GM23338 (cell line): ENCODE results near the gene GALNT9. TPM values are rescaled to one million over a fixed set of nuclear protein-coding genes. Genes with fewer than 3 reads are reported as not detected.

Experiments used
- ATAC-seq: fragments of 200-7000 bp; cut with Tn5 transposase; 3 replicates; pipeline ENCODE4 v1.9.1; 2020
- DNase-seq: peaks from one replicate; pipeline ENCODE4 v3.0.0-alpha.2; 2015; ENCODE audit warnings: low spot score
- H2AFZ ChIP-seq: fragments of 200-600 bp; sonication (generic); 2 replicates; pipeline ENCODE4 v1.8.0; 2016; ENCODE audit warnings: antibody characterized with exemption, mild to moderate bottlenecking, moderate library complexity
- H3F3A ChIP-seq: fragments of 200-600 bp; sonication (generic); replicated peaks from 2 replicates; pipeline ENCODE4 v1.8.0; 2017; ENCODE audit warnings: antibody characterized with exemption, mixed run types, low read depth
- H3K27ac ChIP-seq: fragments of 200-600 bp; sonication (generic); 2 replicates; pipeline ENCODE4 v1.6.1; 2016; ENCODE audit warnings: low read depth
- H3K27me3 ChIP-seq: fragments of 200-600 bp; sonication (generic); 2 replicates; pipeline ENCODE4 v1.8.0; 2016; ENCODE audit warnings: mild to moderate bottlenecking, mixed run types, moderate library complexity; ENCODE audit not compliant: insufficient read depth
- H3K36me3 ChIP-seq: fragments of 200-600 bp; sonication (generic); 2 replicates; pipeline ENCODE4 v1.8.0; 2016; ENCODE audit warnings: mild to moderate bottlenecking; ENCODE audit not compliant: insufficient read depth
- H3K4me1 ChIP-seq: fragments of 200-600 bp; sonication (generic); 2 replicates; pipeline ENCODE4 v1.8.0; 2016; ENCODE audit warnings: mild to moderate bottlenecking, moderate library complexity; ENCODE audit not compliant: insufficient read depth
- H3K4me2 ChIP-seq: fragments of 200-600 bp; sonication (generic); 2 replicates; pipeline ENCODE4 v1.7.1; 2017; ENCODE audit warnings: mixed run types
- H3K4me3 ChIP-seq: fragments of 200-600 bp; sonication (generic); 2 replicates; pipeline ENCODE4 v1.6.1; 2016; ENCODE audit warnings: mixed run types
- H3K79me2 ChIP-seq: fragments of 200-600 bp; sonication (generic); replicated peaks from 2 replicates; pipeline ENCODE4 v1.8.0; 2017; ENCODE audit warnings: mild to moderate bottlenecking; ENCODE audit not compliant: insufficient read depth
- H3K9me2 ChIP-seq: fragments of 200-600 bp; sonication (generic); 2 replicates; pipeline ENCODE4 v1.8.0; 2017; ENCODE audit not compliant: insufficient read depth
- H4K20me1 ChIP-seq: fragments of 200-600 bp; sonication (generic); replicated peaks from 2 replicates; pipeline ENCODE4 v1.8.0; 2017; ENCODE audit warnings: mild to moderate bottlenecking; ENCODE audit not compliant: insufficient read depth
- H3K27ac Mint-ChIP-seq: 2 replicates; pipeline ENCODE4 v1.8.0; 2020; ENCODE audit warnings: inconsistent platforms, mild to moderate bottlenecking, moderate library complexity, mixed read lengths
- H3K27me3 Mint-ChIP-seq: 3 replicates; pipeline ENCODE4 v1.8.0; 2022; ENCODE audit warnings: low read depth, mild to moderate bottlenecking, moderate library complexity, mixed read lengths, inconsistent platforms; ENCODE audit not compliant: insufficient read depth, poor library complexity
- H3K36me3 Mint-ChIP-seq: 3 replicates; pipeline ENCODE4 v1.8.0; 2021; ENCODE audit warnings: low read depth, mild to moderate bottlenecking, inconsistent platforms, moderate library complexity, mixed read lengths
- H3K4me1 Mint-ChIP-seq: 3 replicates; pipeline ENCODE4 v1.8.0; 2020; ENCODE audit warnings: mild to moderate bottlenecking, inconsistent platforms, mixed read lengths
- H3K4me3 Mint-ChIP-seq: 3 replicates; pipeline ENCODE4 v1.8.0; 2021; ENCODE audit warnings: moderate library complexity, mild to moderate bottlenecking, inconsistent platforms, mixed read lengths
- H3K9me3 Mint-ChIP-seq: 3 replicates; pipeline ENCODE4 v1.8.0; 2020; ENCODE audit warnings: moderate library complexity, mild to moderate bottlenecking, inconsistent platforms, mixed read lengths
- EZH2 ChIP-seq: fragments of 200-600 bp; sonication (generic); IDR thresholded peaks from one replicate; pipeline ENCODE4 v1.8.0; 2017; ENCODE audit warnings: antibody characterized with exemption, mild to moderate bottlenecking, low read depth; ENCODE audit not compliant: unreplicated experiment
- ZNF114 ChIP-seq: fragments of 250-450 bp; sonication (Bioruptor Pico); IDR thresholded peaks from 2 replicates; pipeline ENCODE4 v1.5.0; 2020; ENCODE audit warnings: mild to moderate bottlenecking, moderate library complexity
- ZNF462 ChIP-seq: fragments of 250-450 bp; sonication (Bioruptor Pico); IDR thresholded peaks from 2 replicates; pipeline ENCODE4 v1.5.0; 2020; ENCODE audit warnings: mild to moderate bottlenecking, moderate library complexity
- polyA plus RNA-seq: library from polyadenylated mRNA; unstranded; fragments of >200 nt; fragmentation: Nextera tagmentation; extraction: Ambion mirVana; gene quantifications from 2 replicates; pipeline ENCODE4 v1.2.1, GENCODE V29; 2016
- total RNA-seq: library from RNA; depleted of rRNA; stranded (reverse); fragments of >200 nt; shearing (Covaris generic); gene quantifications from 2 replicates; pipeline ENCODE4 v1.2.3, GENCODE V29; 2014
- TF ChIP-seq, protein P1 (sequence below): IDR thresholded peaks from 2 replicates; pipeline ENCODE4 v1.6.1; 2016; ENCODE audit warnings: antibody characterized with exemption
- TF ChIP-seq, protein P2 (sequence below): IDR thresholded peaks from one replicate; pipeline ENCODE4 v1.6.1; 2018; ENCODE audit warnings: antibody characterized with exemption; ENCODE audit not compliant: unreplicated experiment
- TF ChIP-seq, protein P3 (sequence below), 2 experiments: fragments of 200-600 bp in 1 of 2; sonication (generic) in 1 of 2; conservative IDR thresholded peaks; 2 replicates each; pipeline versions ENCODE4 v1.5.1 to v1.6.1; 2016 to 2017; ENCODE audit warnings: antibody characterized with exemption in 2 of 2, low read depth in 2 of 2, mild to moderate bottlenecking in 2 of 2, moderate library complexity in 1 of 2

GALNT9 gene
- total and polyA plus RNA-seq, 2 experiments from 2014 or later, result 0.81 to 2.5 TPM

DNA sequence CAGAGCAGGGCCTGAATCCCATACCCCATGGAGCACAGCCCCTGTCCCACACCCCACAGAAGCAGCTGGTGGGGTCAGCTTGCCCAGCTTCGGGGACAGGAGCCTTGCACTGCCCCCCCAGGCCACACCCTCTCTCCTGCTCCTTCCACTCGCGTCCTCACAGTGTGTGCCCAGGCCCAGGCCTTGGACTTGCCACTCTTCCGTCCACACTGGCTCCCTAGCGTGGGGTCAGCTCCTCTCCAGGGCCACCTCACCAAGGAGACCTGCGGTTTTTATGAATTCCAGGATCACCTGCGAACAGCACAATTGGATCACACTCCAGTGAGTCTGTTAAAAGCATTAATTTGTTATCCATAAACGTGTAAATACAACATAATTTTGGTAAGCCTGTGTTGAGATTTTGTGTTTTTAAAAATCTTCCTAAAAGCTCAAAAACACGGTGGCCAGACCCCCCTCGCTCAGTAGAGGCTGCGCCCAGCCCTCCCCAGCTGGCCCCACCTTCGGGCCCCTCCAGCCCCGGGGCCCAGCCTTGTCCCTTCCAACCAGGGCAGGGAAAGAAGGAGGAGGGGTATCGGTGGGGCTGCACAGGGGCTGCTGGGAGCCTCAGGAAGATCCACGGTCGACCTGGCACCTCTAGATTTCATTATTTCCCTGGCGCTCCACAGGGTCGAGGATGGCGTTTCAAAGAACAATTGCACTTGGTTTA lies 12.0 kb downstream of the GALNT9 start:
- H3K27me3 ChIP-seq, result no peaks in the 10 kb centered on the region
- H4K20me1 ChIP-seq, result no peaks in the 10 kb centered on the region
- DNase-seq (no peak), ATAC-seq (no peak)
- no peaks in the 10 kb centered on the region for H3K79me2 ChIP-seq
- no peak overlapping the region for H3K27ac ChIP-seq
- no peaks in the 10 kb centered on the region for H3K9me2 ChIP-seq
- Mint-ChIP-seq H3K36me3 (no peaks in the 10 kb centered on the region), H3K4me1 (no peaks in the 10 kb centered on the region; the same call in 2 of the 3 replicates), H3K27me3 (peaks cover 11% of the 10 kb centered on the region), H3K27ac (no peak overlapping the region), H3K9me3 (no peaks in the 10 kb centered on the region; the same call in 2 of the 3 replicates), H3K4me3 (no peak overlapping the region)
- no peaks in the 10 kb centered on the region for H3K36me3 ChIP-seq
- TF ChIP-seq, protein P1, sequence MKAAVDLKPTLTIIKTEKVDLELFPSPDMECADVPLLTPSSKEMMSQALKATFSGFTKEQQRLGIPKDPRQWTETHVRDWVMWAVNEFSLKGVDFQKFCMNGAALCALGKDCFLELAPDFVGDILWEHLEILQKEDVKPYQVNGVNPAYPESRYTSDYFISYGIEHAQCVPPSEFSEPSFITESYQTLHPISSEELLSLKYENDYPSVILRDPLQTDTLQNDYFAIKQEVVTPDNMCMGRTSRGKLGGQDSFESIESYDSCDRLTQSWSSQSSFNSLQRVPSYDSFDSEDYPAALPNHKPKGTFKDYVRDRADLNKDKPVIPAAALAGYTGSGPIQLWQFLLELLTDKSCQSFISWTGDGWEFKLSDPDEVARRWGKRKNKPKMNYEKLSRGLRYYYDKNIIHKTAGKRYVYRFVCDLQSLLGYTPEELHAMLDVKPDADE, result no peak
- TF ChIP-seq EZH2, result no peak
- TF ChIP-seq, protein P2, sequence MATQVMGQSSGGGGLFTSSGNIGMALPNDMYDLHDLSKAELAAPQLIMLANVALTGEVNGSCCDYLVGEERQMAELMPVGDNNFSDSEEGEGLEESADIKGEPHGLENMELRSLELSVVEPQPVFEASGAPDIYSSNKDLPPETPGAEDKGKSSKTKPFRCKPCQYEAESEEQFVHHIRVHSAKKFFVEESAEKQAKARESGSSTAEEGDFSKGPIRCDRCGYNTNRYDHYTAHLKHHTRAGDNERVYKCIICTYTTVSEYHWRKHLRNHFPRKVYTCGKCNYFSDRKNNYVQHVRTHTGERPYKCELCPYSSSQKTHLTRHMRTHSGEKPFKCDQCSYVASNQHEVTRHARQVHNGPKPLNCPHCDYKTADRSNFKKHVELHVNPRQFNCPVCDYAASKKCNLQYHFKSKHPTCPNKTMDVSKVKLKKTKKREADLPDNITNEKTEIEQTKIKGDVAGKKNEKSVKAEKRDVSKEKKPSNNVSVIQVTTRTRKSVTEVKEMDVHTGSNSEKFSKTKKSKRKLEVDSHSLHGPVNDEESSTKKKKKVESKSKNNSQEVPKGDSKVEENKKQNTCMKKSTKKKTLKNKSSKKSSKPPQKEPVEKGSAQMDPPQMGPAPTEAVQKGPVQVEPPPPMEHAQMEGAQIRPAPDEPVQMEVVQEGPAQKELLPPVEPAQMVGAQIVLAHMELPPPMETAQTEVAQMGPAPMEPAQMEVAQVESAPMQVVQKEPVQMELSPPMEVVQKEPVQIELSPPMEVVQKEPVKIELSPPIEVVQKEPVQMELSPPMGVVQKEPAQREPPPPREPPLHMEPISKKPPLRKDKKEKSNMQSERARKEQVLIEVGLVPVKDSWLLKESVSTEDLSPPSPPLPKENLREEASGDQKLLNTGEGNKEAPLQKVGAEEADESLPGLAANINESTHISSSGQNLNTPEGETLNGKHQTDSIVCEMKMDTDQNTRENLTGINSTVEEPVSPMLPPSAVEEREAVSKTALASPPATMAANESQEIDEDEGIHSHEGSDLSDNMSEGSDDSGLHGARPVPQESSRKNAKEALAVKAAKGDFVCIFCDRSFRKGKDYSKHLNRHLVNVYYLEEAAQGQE, result no peak
- no peak for TF ChIP-seq ZNF114 (CRISPR knock-in tag)
- no peak for TF ChIP-seq ZNF462 (CRISPR knock-in tag)
- TF ChIP-seq, protein P3, sequence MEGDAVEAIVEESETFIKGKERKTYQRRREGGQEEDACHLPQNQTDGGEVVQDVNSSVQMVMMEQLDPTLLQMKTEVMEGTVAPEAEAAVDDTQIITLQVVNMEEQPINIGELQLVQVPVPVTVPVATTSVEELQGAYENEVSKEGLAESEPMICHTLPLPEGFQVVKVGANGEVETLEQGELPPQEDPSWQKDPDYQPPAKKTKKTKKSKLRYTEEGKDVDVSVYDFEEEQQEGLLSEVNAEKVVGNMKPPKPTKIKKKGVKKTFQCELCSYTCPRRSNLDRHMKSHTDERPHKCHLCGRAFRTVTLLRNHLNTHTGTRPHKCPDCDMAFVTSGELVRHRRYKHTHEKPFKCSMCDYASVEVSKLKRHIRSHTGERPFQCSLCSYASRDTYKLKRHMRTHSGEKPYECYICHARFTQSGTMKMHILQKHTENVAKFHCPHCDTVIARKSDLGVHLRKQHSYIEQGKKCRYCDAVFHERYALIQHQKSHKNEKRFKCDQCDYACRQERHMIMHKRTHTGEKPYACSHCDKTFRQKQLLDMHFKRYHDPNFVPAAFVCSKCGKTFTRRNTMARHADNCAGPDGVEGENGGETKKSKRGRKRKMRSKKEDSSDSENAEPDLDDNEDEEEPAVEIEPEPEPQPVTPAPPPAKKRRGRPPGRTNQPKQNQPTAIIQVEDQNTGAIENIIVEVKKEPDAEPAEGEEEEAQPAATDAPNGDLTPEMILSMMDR (conservative IDR thresholded peaks at IDR 0.05; ENCODE audit: low read depth in 2 of 2), result no peak
- no peak overlapping the region for H3K4me3 ChIP-seq
- H2AFZ ChIP-seq, result no peak overlapping the region
- no peaks in the 10 kb centered on the region for H3F3A ChIP-seq
- no peaks in the 10 kb centered on the region for H3K4me1 ChIP-seq
- no peak overlapping the region for H3K4me2 ChIP-seq
